NCI-H1436 (cell line): Measurements from ENCODE around the gene RNASE7.
"Not testable (repeated sequence)": the region's sequence is repeated elsewhere in the genome, so short reads cannot be mapped to it uniquely, and the experiment has no call there.

ENCODE experiments used
- DNase-seq: peaks from one replicate; lab custom pipeline; 2025; lab: John Stamatoyannopoulos, UW

The RNASE7 gene

GRCh38 chr14:21023817-21024584, 18.2 kb upstream of the RNASE7 start:
- DNase-seq: no peak

- peak; percentile 42 for DNase-seq
Measured at GRCh38 chr14:21024585-21025370, 17.4 kb upstream of the RNASE7 start, which contains the start of gene NDRG2. TSS of gene NDRG2 (minus strand) at chr14:21025061. CDS start at chr14:21023315, 1,746 bp downstream.

DNA sequence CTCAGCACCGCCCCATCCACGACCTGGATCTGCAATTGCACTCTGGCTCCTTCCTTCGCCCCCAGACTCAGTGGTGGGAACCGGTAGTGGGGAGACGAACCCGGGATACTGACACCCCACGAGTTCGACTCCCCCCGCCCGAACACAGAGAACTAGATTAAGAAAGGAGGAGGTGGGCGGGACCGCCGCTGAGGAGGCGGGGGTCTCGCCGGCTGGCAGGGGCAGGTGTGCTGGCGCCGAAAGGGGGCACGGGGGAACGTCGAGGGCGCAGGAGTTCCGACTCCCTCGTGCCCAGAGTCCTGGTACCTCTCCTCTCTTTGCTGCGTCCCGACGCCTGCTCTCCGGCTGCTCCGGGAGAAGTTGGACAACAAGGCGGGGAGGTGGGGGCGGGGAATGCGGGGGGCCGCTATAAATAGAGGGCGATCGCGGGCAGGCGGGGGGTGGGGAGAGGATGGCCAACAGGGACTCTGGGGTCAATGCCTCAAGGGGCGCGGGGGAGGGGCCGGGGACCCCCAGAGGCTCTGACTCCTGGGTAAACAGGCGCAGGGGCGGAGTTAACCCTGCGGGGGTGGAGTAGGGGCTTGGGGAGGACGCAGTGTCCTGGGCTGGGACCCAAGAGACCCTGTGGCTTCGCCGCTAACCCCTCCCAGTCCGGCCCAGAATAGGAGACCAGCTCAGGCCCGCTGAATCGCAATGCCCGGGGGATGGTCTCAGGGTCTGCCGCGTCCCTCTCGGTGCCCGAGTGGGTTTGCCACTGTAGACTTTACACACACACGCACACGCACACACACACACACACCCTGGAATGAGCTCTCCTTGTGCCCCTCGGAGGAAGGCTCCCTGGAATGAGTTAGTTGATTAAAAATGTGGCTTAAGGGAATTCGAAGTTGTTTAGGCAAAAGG, 16.5 kb upstream of the RNASE7 start:
- no peak for DNase-seq

GRCh38 chr14:21026274-21026987, 15.7 kb upstream of the RNASE7 start:
- DNase-seq: no peak

- no peak for DNase-seq
Measured at GRCh38 chr14:21026988-21027315, 15.2 kb upstream of the RNASE7 start.

DNA sequence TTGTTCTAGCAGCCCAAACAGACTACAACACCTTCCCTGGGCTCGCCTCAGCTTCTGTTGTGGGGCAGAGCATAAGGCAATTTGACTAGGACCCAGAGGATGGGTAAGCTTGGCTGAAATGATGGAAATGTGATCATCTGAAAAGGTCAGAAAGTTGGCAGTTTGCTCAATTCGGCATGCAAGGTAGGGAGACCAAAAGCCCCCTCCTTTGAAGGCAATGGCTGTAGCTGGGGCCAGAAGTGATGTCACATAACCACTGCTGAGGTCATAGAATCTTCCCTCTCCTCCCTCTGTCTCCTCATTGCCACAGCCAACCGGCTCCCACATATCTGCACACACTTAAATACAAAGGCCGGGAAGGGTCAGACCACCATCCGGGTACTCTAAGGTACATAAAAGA, 12.2 kb upstream of the RNASE7 start, which contains the start of gene TPPP2:
Gene TPPP2 (plus strand): TSS at position 301 of the 400 bp plus-strand sequence. CDS start 365 bp downstream, outside the sequence.
- DNase-seq: no peak

- no peak for DNase-seq
Measured at GRCh38 chr14:21030531-21030930, 11.6 kb upstream of the RNASE7 start.

DNA sequence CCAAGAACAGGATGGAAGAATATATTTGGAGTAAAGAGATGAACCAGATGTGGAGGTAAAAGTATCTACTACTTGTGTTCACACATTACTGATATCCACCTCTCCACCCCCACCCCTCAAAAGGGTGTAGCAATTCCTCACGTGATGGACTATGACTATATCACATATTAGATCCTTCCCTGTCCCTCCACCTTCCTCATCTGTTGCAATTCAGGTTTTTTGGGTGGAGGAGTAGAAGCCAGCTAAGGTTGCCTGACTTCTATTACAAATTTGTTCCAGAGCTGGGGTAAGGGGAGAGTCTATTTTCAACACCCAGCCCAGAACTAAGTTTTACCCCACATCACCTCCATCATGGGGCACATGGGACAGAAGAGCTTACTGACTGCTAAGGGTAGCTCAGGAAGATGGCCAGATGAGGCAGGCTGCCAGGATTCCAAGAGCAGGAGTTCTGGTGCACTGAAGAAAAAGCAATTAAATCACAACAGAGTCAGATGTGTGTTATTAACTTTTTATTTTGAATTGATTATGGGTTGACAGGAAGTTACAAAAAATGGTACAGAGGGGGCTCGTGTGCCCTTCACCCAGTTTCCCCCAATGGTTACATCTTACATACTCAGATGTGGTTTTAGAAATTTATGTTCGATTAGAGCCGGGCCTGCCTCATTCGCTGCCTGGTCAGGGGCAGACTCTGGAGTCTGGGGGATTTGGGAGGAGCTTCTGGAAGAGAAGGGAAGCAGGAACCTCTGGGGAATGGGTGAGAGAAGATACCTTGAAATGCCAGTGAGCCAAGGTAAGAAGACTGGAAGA, 9.6 kb upstream of the RNASE7 start:
- DNase-seq: no peak

- no peak for DNase-seq
Measured at GRCh38 chr14:21033133-21033698, 8.9 kb upstream of the RNASE7 start.

DNA sequence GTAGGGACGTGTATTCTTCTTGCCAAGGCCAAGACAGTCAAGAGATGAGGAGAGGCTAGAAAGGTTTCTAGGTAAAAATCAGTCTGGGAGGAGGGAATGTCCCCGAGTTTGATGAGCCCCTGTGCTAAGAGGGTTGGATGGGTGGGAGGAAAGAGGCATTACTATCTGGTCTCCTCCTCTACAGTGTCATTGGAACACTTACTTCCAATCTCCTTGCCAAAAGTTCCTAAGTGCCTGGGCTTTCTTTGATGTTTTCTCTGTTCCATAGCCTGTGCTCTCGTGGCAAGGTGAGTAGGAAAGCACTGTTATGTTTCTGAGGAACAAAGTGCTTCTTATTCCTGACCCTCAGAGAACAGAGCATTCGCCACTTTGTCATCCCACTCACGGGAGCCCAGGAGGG, 7.5 kb upstream of the RNASE7 start, which contains the start of gene RNASE13:
Gene RNASE13 (minus strand): TSS at position 101 of the 400 bp plus-strand sequence. CDS start 519 bp downstream, outside the sequence.
- DNase-seq: no peak

DNA sequence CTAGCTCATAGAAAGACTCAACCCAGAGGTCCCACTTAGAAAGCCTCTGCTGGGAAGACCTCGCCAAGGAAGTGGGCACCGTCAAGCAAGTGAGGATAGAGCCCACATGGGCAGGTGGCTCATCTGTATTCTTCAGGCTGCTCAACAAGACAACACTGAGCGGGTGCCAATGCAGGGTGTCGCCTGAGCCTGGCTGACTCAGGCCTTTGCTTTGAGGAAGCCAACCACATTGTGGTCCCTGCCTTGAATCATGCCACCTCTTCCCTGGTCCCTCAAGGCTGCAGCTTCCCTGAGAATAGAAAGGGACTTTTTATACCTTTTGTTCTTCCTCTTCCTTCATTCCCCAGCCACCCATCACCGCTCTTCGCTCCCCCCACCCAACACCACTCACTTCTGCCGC, 5.4 kb upstream of the RNASE7 start:
- DNase-seq: no peak

DNA sequence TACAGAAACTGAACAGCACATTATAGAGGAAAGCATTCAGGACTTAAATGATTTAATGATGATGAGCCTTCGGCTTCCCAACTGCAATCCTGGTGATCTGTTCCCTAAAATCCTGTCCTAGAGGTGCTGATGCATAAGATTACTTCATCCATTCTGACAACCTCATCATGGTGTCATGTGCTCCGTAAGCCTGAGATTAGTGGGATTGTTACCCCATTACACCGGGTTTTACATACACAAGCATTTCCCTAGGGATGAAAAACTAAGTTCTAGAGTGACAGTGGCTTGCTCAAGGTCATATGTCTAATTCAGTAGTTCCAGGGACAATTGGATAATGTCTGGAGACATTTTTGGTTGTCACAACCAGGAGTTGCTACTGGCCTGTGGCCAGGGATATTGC, 5.0 kb upstream of the RNASE7 start:
- no peak for DNase-seq

DNA sequence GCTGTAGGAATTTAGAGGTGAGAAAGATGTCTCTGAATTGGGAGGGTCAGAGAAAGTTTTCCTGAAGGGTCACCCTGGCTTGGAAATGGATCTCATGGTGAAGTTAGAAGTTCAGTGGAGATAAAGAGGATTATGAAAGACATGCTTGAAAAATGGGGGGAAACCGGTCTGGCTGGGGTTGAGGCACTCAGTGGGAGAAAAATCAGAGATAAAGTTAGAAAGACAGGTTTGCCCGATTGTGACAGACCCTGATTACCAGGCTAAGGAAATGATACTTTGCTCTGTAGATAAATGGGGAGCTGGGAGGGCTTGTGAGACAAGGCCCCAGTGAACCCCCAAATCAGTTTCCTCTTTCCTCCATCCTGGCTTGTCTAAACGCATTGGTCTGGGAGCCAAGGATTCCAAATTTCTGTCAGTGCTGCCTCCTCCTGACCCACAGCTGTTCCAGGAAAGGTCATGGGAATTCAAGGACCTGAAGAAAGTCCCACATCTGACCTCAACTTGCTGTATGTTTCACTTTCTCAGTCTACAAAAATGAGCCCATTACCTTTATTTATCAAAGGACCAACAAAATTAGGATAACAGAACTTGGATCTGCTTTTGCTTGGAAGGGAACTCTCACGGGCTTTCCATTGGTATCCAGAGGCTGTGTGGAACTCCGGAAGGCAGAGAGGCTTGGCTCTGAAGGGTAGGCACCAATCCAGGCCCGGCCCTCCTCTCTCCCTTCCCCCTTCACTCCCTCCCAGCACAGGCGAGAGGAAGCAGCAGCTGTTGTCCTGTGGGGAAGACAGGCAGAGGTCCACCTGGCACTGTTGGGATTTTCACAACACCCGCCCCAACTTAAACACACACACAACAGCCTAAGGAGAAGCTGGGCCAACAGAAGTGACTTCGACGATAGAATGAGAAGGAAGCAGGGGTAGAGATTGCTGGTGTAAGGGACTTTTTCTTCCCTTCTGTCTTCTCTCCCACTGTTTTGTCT, 3.4 kb upstream of the RNASE7 start:
- DNase-seq: no peak

DNA sequence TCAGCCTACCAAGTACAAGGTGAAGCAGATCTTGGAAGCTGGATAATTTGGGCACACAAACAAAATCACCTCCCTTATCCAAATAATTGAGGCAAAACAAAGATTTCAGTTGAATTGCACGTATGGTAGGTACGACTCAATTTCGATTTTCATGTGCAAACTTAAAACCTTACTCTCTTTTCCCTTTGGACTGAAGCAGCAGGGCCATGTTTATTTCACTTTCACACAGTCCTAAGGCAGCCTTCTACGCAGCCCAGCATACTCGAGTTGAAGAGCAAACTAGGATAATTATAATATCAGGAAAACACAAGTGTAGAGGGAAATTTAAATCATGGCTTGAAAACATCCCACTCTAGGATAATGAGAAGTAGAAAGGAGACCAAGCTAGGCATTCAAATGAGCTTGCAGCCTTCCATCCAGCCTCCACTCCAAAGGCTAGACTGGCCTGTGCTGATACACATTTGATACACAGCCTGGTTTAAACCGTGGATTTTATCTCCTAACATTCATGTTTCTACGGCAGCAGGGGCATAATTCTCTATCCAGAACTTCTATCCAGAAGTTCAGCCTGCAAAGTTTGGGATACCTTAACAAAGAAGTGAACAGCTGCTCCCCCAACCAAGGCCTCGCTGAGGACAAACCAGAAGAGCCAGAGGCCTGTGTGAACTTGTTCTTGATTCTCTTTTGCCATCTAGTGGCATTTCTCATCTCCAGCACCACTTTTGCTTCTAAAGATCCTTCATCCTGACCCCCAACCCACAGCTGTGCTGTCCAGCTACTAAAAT, 2.4 kb upstream of the RNASE7 start:
- no peak for DNase-seq

GRCh38 chr14:21040370-21040925, 1.7 kb upstream of the RNASE7 start:
- no peak for DNase-seq

GRCh38 chr14:21040941-21041340, 1.2 kb upstream of the RNASE7 start:
- not testable (repeated sequence) for DNase-seq

DNA sequence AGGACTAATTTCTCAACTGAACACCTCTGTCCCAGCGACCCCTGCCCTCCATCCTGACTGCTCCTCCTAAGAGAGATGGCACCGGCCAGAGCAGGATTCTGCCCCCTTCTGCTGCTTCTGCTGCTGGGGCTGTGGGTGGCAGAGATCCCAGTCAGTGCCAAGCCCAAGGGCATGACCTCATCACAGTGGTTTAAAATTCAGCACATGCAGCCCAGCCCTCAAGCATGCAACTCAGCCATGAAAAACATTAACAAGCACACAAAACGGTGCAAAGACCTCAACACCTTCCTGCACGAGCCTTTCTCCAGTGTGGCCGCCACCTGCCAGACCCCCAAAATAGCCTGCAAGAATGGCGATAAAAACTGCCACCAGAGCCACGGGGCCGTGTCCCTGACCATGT, 756 bp downstream of the RNASE7 start:
- DNase-seq: no peak
